A549 (cell line): ENCODE results near the gene TP53BP2. TPM values are rescaled to one million over a fixed set of nuclear protein-coding genes. Genes with fewer than 3 reads are reported as not detected.

Source experiments
- ATAC-seq, 2 experiments: fragments of 200-7000 bp in 1 of 2; fragments of >200 bp in 1 of 2; cut with Nextera tagmentation in 1 of 2; cut with Tn5 transposase in 1 of 2; 3 replicates each; pipeline versions ENCODE4 v1.8.0 to v1.9.1; 2018 to 2020; ENCODE audit warnings: mild to moderate bottlenecking in 1 of 2, moderate library complexity in 1 of 2
- CTCF ChIA-PET: fragments of 300-600 bp; sonication (Branson Sonifier 250); formaldehyde crosslinking; extraction: SDS; loops from one replicate; lab custom pipeline; 2021; ENCODE audit warnings: antibody characterized with exemption, inconsistent platforms; lab: Yijun Ruan, JAX
- POLR2A ChIA-PET: fragments of 350-600 bp; formaldehyde crosslinking; extraction: SDS; loops from one replicate; lab custom pipeline; 2021; ENCODE audit warnings: antibody characterized with exemption, inconsistent platforms; lab: Yijun Ruan, JAX
- DNase-seq, 2 experiments: peaks; one replicate each; pipeline versions ENCODE4 v3.0.0 to v3.0.0-alpha.2; 2011 to 2016; ENCODE audit warnings: low read depth in 1 of 2, low spot score in 1 of 2
- FAIRE-seq: peaks from 2 replicates; lab custom pipeline; 2011; peaks lifted over from hg19 to GRCh38; lab: Jason Lieb, UNC
- H3K27ac ChIP-seq, 2 experiments: fragments of >200 bp; sonication (Bioruptor Twin); formaldehyde crosslinking; 3 replicates each; pipeline ENCODE4 v1.5.1; 2016 to 2017
- H3K4me1 ChIP-seq: fragments of >200 bp; sonication (Bioruptor Twin); formaldehyde crosslinking; 3 replicates; pipeline ENCODE4 v1.6.1; 2016
- H3K4me2 ChIP-seq: fragments of >200 bp; sonication (Bioruptor Twin); formaldehyde crosslinking; 3 replicates; pipeline ENCODE4 v1.6.1; 2016
- H3K4me3 ChIP-seq: fragments of >200 bp; sonication (Bioruptor Twin); formaldehyde crosslinking; 3 replicates; pipeline ENCODE4 v1.5.1; 2016
- H3K9me3 ChIP-seq: fragments of >200 bp; sonication (Bioruptor Twin); formaldehyde crosslinking; 3 replicates; pipeline ENCODE4 v1.6.1; 2016
- CHD2 ChIP-seq: fragments of 150-350 bp; IDR thresholded peaks from 2 replicates; pipeline ENCODE4 v1.6.1; 2014; ENCODE audit warnings: low read length; ENCODE audit not compliant: partially characterized antibody
- CTCF ChIP-seq: fragments of >200 bp; sonication (Bioruptor Twin); formaldehyde crosslinking; IDR thresholded peaks from 3 replicates; pipeline ENCODE4 v1.5.1; 2016
- ELK1 ChIP-seq: fragments of 150-350 bp; IDR thresholded peaks from 2 replicates; pipeline ENCODE4 v1.6.1; 2014; ENCODE audit warnings: low read depth, mild to moderate bottlenecking, low read length
- FOSB ChIP-seq: fragments of 250-450 bp; sonication (Bioruptor Pico); IDR thresholded peaks from 2 replicates; pipeline ENCODE4 v1.5.0; 2020; ENCODE audit warnings: mild to moderate bottlenecking, moderate library complexity
- FOSL2 ChIP-seq, 2 experiments: fragments of 450-650 bp in 1 of 2; fragments of >200 bp in 1 of 2; sonication (Bioruptor Twin) in 1 of 2; formaldehyde crosslinking; IDR thresholded peaks; 2 replicates each; pipeline versions ENCODE4 v1.5.0 to v1.6.1; 2016 to 2020; ENCODE audit warnings: mild to moderate bottlenecking in 1 of 2, moderate library complexity in 1 of 2
- FOXS1 ChIP-seq: fragments of 250-450 bp; sonication (Bioruptor Pico); IDR thresholded peaks from 2 replicates; pipeline ENCODE4 v1.5.0; 2020; ENCODE audit warnings: mild to moderate bottlenecking, moderate library complexity
- GATA3 ChIP-seq: IDR thresholded peaks from 2 replicates; pipeline ENCODE4 v1.6.1; 2012; ENCODE audit warnings: borderline replicate concordance
- HDAC2 ChIP-seq: fragments of 200-600 bp; sonication (generic); IDR thresholded peaks from 2 replicates; pipeline ENCODE4 v1.6.1; 2016
- NR3C1 ChIP-seq: fragments of >200 bp; sonication (Bioruptor Twin); formaldehyde crosslinking; IDR thresholded peaks from 3 replicates; pipeline ENCODE4 v1.6.1; 2017
- PBX3 ChIP-seq: IDR thresholded peaks from 2 replicates; pipeline ENCODE4 v1.6.1; 2012
- PHF8 ChIP-seq: fragments of 200-600 bp; sonication (generic); IDR thresholded peaks from 2 replicates; pipeline ENCODE4 v1.6.1; 2016; ENCODE audit warnings: low read depth, mild to moderate bottlenecking, antibody characterized with exemption, moderate library complexity, borderline replicate concordance
- POLR2A ChIP-seq: IDR thresholded peaks from 2 replicates; pipeline ENCODE4 v1.6.1; 2012; ENCODE audit warnings: mild to moderate bottlenecking, low read length
- RAD21 ChIP-seq, 2 experiments: fragments of >200 bp in 1 of 2; sonication (Bioruptor Twin) in 1 of 2; formaldehyde crosslinking in 1 of 2; IDR thresholded peaks in 1 of 2; conservative IDR thresholded peaks in 1 of 2; 2 replicates in 1 of 2; 3 replicates in 1 of 2; pipeline ENCODE4 v1.6.1; 2012 to 2018; ENCODE audit warnings: inconsistent platforms in 1 of 2
- RCOR1 ChIP-seq: fragments of 150-350 bp; IDR thresholded peaks from 2 replicates; pipeline ENCODE4 v1.6.1; 2014; ENCODE audit warnings: antibody characterized with exemption, low read length, low read depth
- REST ChIP-seq: fragments of 200-600 bp; sonication (generic); IDR thresholded peaks from 2 replicates; pipeline ENCODE4 v1.6.1; 2016; ENCODE audit warnings: antibody characterized with exemption, mild to moderate bottlenecking, moderate library complexity
- RFX5 ChIP-seq: fragments of 450-650 bp; IDR thresholded peaks from 2 replicates; pipeline ENCODE4 v1.7.1; 2014; ENCODE audit warnings: antibody characterized with exemption, mild to moderate bottlenecking, moderate library complexity
- SMC3 ChIP-seq: fragments of >200 bp; sonication (Bioruptor Twin); formaldehyde crosslinking; IDR thresholded peaks from 3 replicates; pipeline ENCODE4 v1.6.1; 2018; ENCODE audit warnings: inconsistent platforms
- USF2 ChIP-seq: fragments of 450-650 bp; IDR thresholded peaks from 2 replicates; pipeline ENCODE4 v1.6.1; 2014; ENCODE audit warnings: antibody characterized with exemption
- ZFP36 ChIP-seq: fragments of 450-650 bp; IDR thresholded peaks from 2 replicates; pipeline ENCODE4 v1.6.1; 2014; ENCODE audit warnings: borderline replicate concordance; ENCODE audit not compliant: partially characterized antibody
- WGBS: methylation state at CpG from one replicate; pipeline ENCODE4 v1.1.6; 2017; ENCODE audit errors: missing lambda C conversion rate; 5-methylcytosine and 5-hydroxymethylcytosine counted together
- polyA plus RNA-seq, 4 experiments: library from polyadenylated mRNA; depleted of rRNA in 3 of 4; stranded (reverse); fragments of >200 nt; fragmentation: RNase III in 1 of 4; extraction: RNeasy Plus Mini Kit Qiagen cat#74134 plus additional on column Dnase treatment in 1 of 4; gene quantifications; 2 replicates in 3 of 4; 3 replicates in 1 of 4; pipeline ENCODE4 v1.2.3, GENCODE V29; 2011 to 2017
- TF ChIP-seq, protein P1 (sequence below): fragments of 250-450 bp; sonication (Bioruptor Pico); IDR thresholded peaks from 2 replicates; pipeline ENCODE4 v1.5.0; 2021; ENCODE audit warnings: mild to moderate bottlenecking, moderate library complexity, borderline replicate concordance
- TF ChIP-seq, protein P2 (sequence below): IDR thresholded peaks from 2 replicates; pipeline ENCODE4 v1.6.1; 2012

TP53BP2 gene
- polyA plus RNA-seq, 2 of the 4 experiments (the other 2 are of a cell fraction), result 14.0 to 33.5 TPM

GRCh38 chr1:223803211-223803610, 42.5 kb downstream of the TP53BP2 start:
- Histone ChIP-seq H3K9me3 (peaks cover 4% of the 10 kb centered on the region; the same call in 1 of the 3 replicates), H3K4me3 (no peak overlapping the region), H3K27ac (no peak overlapping the region)
- WGBS, result 90% methylated on average over 7 of the region's 7 CpGs
- CTCF ChIA-PET, result interaction anchor here (1.2 to 1.9 kb wide), 4 partner anchors 8 to 91 kb away, joined by 3 to 7 read pairs (median 3); partner anchors contain the start of gene CAPN2
- no peak for TF ChIP-seq RFX5
- no peak for TF ChIP-seq FOSL2 (IDR thresholded peaks at IDR 0.05)
- no peak for TF ChIP-seq FOSL2 (CRISPR knock-in tag; IDR thresholded peaks at IDR 0.05)
- TF ChIP-seq, all 56 proteins: peak for 0
- DNase-seq, result no peak
- no peak for FAIRE-seq
- ATAC-seq, result no peak
- Histone ChIP-seq H3K4me1 (no peaks in the 10 kb centered on the region), H3K4me2 (no peak overlapping the region)
- POLR2A ChIA-PET, result no interaction called here

- Histone ChIP-seq H3K27ac (no peak overlapping the region), H3K4me3 (no peak overlapping the region)
- 80% methylated on average over 4 of the region's 4 CpGs for WGBS
- TF ChIP-seq HDAC2 (no peak), CTCF (no peak), GATA3 (no peak), CHD2 (no peak), RFX5 (no peak), SMC3 (no peak), RAD21 (conservative IDR thresholded peaks at IDR 0.05 in 1 of 2, IDR thresholded peaks at IDR 0.05 in 1 of 2) (no peak), USF2 (no peak), FOSB (CRISPR knock-in tag) (no peak), RCOR1 (no peak), ZFP36 (no peak), REST (no peak), PBX3 (no peak), NR3C1 (no peak), POLR2A (no peak), FOXS1 (CRISPR knock-in tag) (no peak), PHF8 (no peak), ELK1 (no peak)
- TF ChIP-seq, protein P1, sequence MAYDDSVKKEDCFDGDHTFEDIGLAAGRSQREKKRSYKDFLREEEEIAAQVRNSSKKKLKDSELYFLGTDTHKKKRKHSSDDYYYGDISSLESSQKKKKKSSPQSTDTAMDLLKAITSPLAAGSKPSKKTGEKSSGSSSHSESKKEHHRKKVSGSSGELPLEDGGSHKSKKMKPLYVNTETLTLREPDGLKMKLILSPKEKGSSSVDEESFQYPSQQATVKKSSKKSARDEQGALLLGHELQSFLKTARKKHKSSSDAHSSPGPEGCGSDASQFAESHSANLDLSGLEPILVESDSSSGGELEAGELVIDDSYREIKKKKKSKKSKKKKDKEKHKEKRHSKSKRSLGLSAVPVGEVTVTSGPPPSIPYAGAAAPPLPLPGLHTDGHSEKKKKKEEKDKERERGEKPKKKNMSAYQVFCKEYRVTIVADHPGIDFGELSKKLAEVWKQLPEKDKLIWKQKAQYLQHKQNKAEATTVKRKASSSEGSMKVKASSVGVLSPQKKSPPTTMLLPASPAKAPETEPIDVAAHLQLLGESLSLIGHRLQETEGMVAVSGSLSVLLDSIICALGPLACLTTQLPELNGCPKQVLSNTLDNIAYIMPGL (CRISPR knock-in tag), result no peak
- TF ChIP-seq, protein P2, sequence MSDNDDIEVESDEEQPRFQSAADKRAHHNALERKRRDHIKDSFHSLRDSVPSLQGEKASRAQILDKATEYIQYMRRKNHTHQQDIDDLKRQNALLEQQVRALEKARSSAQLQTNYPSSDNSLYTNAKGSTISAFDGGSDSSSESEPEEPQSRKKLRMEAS, result no peak
- TF ChIP-seq, all 56 proteins: peak for 0
- H3K4me2 ChIP-seq, result no peak overlapping the region
- FAIRE-seq (no peak), ATAC-seq (no peak), DNase-seq (no peak)
- POLR2A ChIA-PET, result no interaction called here
- H3K4me1 ChIP-seq, result no peaks in the 10 kb centered on the region
- H3K9me3 ChIP-seq, result peaks cover 3% of the 10 kb centered on the region; the same call in 1 of the 3 replicates
- CTCF ChIA-PET, result interaction anchor here (1.2 to 1.9 kb wide), 3 partner anchors 8 to 90 kb away, joined by 3 to 7 read pairs (median 3); partner anchors contain the start of gene CAPN2
Observed at GRCh38 chr1:223802602-223803001, 43.1 kb downstream of the TP53BP2 start.
